Kasumi-1 (cell line): ENCODE measurements around the gene FLNB.

Experiments
- DNase-seq, 2 experiments: peaks; one replicate each; lab custom pipeline; 2025; lab: John Stamatoyannopoulos, UW

Gene FLNB

GRCh38 chr3:58205981-58206380, 197.8 kb downstream of the FLNB start:
- DNase-seq: no peak

GRCh38 chr3:58206406-58207011, 198.3 kb downstream of the FLNB start:
- no peak for DNase-seq

- no peak for DNase-seq
Observed at GRCh38 chr3:58207954-58208353, 199.7 kb downstream of the FLNB start.

- DNase-seq: no peak
Observed at GRCh38 chr3:58209933-58210332, 201.7 kb downstream of the FLNB start.

GRCh38 chr3:58210761-58211460, 202.7 kb downstream of the FLNB start, which contains the start of gene DNASE1L3:
TSS of gene DNASE1L3 (minus strand) at chr3:58210972. CDS start at chr3:58210906, 66 bp downstream.
- DNase-seq: no peak

GRCh38 chr3:58214484-58215316, 206.5 kb downstream of the FLNB start:
- no peak for DNase-seq

GRCh38 chr3:58215317-58216025, 207.2 kb downstream of the FLNB start:
- no peak for DNase-seq

- DNase-seq: no peak
Observed at GRCh38 chr3:58216496-58217195, 208.4 kb downstream of the FLNB start.

- peak; percentile 58 to 86 for DNase-seq
Observed at GRCh38 chr3:58217209-58217811, 209.1 kb downstream of the FLNB start.

GRCh38 chr3:58218904-58219303, 210.7 kb downstream of the FLNB start:
- DNase-seq: no peak
